K562 (cell line): ENCODE measurements around the gene SRSF11.

ENCODE experiments used
- BDP1 ChIP-seq: IDR thresholded peaks from 3 replicates; pipeline ENCODE4 v1.6.1; 2011; ENCODE audit not compliant: insufficient read length, insufficient read depth
- ELF4 ChIP-seq: fragments of 450-650 bp; formaldehyde crosslinking; IDR thresholded peaks from 2 replicates; pipeline ENCODE4 v1.4.0; 2022; ENCODE audit warnings: missing genetic modification characterization
- ESRRB ChIP-seq: fragments of 250-450 bp; sonication (Bioruptor Pico); IDR thresholded peaks from 2 replicates; pipeline ENCODE4 v1.5.0; 2020; ENCODE audit warnings: mild to moderate bottlenecking, moderate library complexity, borderline replicate concordance
- JUND ChIP-seq, 2 experiments: IDR thresholded peaks; 2 replicates in 1 of 2; 3 replicates in 1 of 2; pipeline ENCODE4 v1.6.1; 2011; ENCODE audit warnings: borderline replicate concordance in 2 of 2, low read depth in 2 of 2, low read length in 2 of 2, improper control_type of control experiment in 1 of 2, missing biosample characterization in 1 of 2, missing genetic modification characterization in 1 of 2, missing genetic modification reagents in 1 of 2
- KDM4B ChIP-seq, 2 experiments: fragments of 450-650 bp in 1 of 2; sonication (generic) in 1 of 2; IDR thresholded peaks; 2 replicates each; pipeline ENCODE4 v1.6.1; 2016 to 2017; ENCODE audit warnings: borderline replicate concordance in 2 of 2, antibody characterized with exemption in 1 of 2, low read depth in 1 of 2, mild to moderate bottlenecking in 1 of 2
- PCBP1 ChIP-seq: fragments of 200-400 bp; formaldehyde crosslinking; IDR thresholded peaks from 2 replicates; pipeline ENCODE4 v1.6.1; 2018; ENCODE audit warnings: mild to moderate bottlenecking, low read depth, low read length; ENCODE audit not compliant: poor library complexity, severe bottlenecking
- PHB ChIP-seq: fragments of 250-450 bp; sonication (Bioruptor Pico); IDR thresholded peaks from 2 replicates; pipeline ENCODE4 v1.5.0; 2021
- PHF8 ChIP-seq: fragments of 200-600 bp; sonication (generic); IDR thresholded peaks from 2 replicates; pipeline ENCODE4 v1.6.1; 2012; ENCODE audit warnings: mixed run types, mild to moderate bottlenecking, inconsistent platforms, low read length, moderate library complexity, borderline replicate concordance
- RAD21 ChIP-seq, 2 experiments: fragments of 250-450 bp in 1 of 2; fragments of 450-650 bp in 1 of 2; sonication (Bioruptor Pico) in 1 of 2; formaldehyde crosslinking in 1 of 2; IDR thresholded peaks in 1 of 2; conservative IDR thresholded peaks in 1 of 2; 2 replicates each; pipeline versions ENCODE4 v1.4.0 to v1.8.0; 2020 to 2022; ENCODE audit warnings: mild to moderate bottlenecking in 2 of 2, moderate library complexity in 1 of 2
- U2AF2 ChIP-seq: fragments of 200-400 bp; formaldehyde crosslinking; optimal IDR thresholded peaks from 2 replicates; pipeline ENCODE3; 2017; ENCODE audit warnings: low read depth, mild to moderate bottlenecking, low read length
- ZNF23 ChIP-seq: fragments of 250-450 bp; sonication (Bioruptor Pico); IDR thresholded peaks from 2 replicates; pipeline ENCODE4 v1.4.0; 2020; ENCODE audit warnings: mild to moderate bottlenecking
- ZNF324 ChIP-seq: fragments of 250-450 bp; sonication (Bioruptor Pico); IDR thresholded peaks from 2 replicates; pipeline ENCODE4 v1.4.0; 2020; ENCODE audit warnings: mild to moderate bottlenecking
- ZNF778 ChIP-seq: fragments of 450-650 bp; formaldehyde crosslinking; IDR thresholded peaks from 2 replicates; pipeline ENCODE4 v1.4.0; 2020; ENCODE audit warnings: mild to moderate bottlenecking, moderate library complexity
- TF ChIP-seq, protein P1 (sequence below): sonication (generic); formaldehyde crosslinking; IDR thresholded peaks from 2 replicates; pipeline ENCODE4 v1.8.1; 2023; ENCODE audit warnings: mild to moderate bottlenecking, missing genetic modification reagents, moderate library complexity

DNA sequence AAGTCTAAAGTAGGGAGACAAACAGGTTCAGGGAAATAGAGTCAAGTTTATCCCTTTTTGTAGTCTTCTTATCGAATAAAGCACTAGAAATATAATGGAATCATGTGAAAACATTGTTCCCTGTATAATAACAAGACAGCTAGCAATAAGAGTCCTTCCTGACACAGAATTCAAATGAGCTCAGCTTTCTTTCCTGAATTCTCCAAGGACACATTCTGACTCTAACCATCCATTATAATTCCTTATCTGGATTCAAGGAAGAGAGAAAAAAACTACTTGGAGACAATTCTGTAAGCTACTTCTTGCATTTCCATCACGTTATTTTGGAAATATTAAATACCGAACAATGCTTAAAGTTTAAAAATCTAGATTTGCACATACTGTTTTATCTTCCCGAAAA, 74.6 kb downstream of the SRSF11 start:
- TF ChIP-seq ESRRB (CRISPR knock-in tag): no peak
- TF ChIP-seq KDM4B (IDR thresholded peaks at IDR 0.05; ENCODE audit: borderline replicate concordance in 2 of 2, low read depth in 1 of 2): no peak
- no peak for TF ChIP-seq PHB
- no peak for TF ChIP-seq PHF8
- TF ChIP-seq ZNF324 (CRISPR knock-in tag): no peak
- no peak for TF ChIP-seq ZNF778 (CRISPR knock-in tag)
- no peak for TF ChIP-seq PCBP1
- no peak for TF ChIP-seq JUND (IDR thresholded peaks at IDR 0.05; ENCODE audit: borderline replicate concordance, low read depth, low read length)
- no peak for TF ChIP-seq JUND (tag; IDR thresholded peaks at IDR 0.05; ENCODE audit: borderline replicate concordance, low read depth, low read length)
- TF ChIP-seq, protein P1, sequence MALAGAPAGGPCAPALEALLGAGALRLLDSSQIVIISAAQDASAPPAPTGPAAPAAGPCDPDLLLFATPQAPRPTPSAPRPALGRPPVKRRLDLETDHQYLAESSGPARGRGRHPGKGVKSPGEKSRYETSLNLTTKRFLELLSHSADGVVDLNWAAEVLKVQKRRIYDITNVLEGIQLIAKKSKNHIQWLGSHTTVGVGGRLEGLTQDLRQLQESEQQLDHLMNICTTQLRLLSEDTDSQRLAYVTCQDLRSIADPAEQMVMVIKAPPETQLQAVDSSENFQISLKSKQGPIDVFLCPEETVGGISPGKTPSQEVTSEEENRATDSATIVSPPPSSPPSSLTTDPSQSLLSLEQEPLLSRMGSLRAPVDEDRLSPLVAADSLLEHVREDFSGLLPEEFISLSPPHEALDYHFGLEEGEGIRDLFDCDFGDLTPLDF (CRISPR knock-in tag): no peak
- no peak for TF ChIP-seq ZNF23
- no peak for TF ChIP-seq ELF4 (CRISPR knock-in tag)
- TF ChIP-seq U2AF2: no peak
- no peak for TF ChIP-seq BDP1
- TF ChIP-seq RAD21 (CRISPR knock-in tag; conservative IDR thresholded peaks at IDR 0.05 in 1 of 2, IDR thresholded peaks at IDR 0.05 in 1 of 2): no peak
